GM12865 (cell line): ENCODE data around the gene PPP3CB.
"Not testable (repeated sequence)": the region's sequence is repeated elsewhere in the genome, so short reads cannot be mapped to it uniquely, and the experiment has no call there.

ENCODE experiments used
- DNase-seq: peaks from one replicate; pipeline ENCODE4 v3.0.0; 2010; ENCODE audit warnings: low read depth
- H3K4me3 ChIP-seq: 2 replicates; pipeline ENCODE4 v1.5.1; 2011; ENCODE audit warnings: mild to moderate bottlenecking, low read depth, low read length, control low read depth
- TF ChIP-seq, protein P1 (sequence below): IDR thresholded peaks from 2 replicates; pipeline ENCODE4 v1.5.1; 2011; ENCODE audit warnings: low read length, control low read depth, low read depth, inconsistent platforms; ENCODE audit not compliant: insufficient read depth; ENCODE audit errors: missing control alignments

PPP3CB gene

GRCh38 chr10:73399063-73399462 lies 96.8 kb downstream of the PPP3CB start:
- TF ChIP-seq, protein P1, sequence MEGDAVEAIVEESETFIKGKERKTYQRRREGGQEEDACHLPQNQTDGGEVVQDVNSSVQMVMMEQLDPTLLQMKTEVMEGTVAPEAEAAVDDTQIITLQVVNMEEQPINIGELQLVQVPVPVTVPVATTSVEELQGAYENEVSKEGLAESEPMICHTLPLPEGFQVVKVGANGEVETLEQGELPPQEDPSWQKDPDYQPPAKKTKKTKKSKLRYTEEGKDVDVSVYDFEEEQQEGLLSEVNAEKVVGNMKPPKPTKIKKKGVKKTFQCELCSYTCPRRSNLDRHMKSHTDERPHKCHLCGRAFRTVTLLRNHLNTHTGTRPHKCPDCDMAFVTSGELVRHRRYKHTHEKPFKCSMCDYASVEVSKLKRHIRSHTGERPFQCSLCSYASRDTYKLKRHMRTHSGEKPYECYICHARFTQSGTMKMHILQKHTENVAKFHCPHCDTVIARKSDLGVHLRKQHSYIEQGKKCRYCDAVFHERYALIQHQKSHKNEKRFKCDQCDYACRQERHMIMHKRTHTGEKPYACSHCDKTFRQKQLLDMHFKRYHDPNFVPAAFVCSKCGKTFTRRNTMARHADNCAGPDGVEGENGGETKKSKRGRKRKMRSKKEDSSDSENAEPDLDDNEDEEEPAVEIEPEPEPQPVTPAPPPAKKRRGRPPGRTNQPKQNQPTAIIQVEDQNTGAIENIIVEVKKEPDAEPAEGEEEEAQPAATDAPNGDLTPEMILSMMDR: no peak

DNA sequence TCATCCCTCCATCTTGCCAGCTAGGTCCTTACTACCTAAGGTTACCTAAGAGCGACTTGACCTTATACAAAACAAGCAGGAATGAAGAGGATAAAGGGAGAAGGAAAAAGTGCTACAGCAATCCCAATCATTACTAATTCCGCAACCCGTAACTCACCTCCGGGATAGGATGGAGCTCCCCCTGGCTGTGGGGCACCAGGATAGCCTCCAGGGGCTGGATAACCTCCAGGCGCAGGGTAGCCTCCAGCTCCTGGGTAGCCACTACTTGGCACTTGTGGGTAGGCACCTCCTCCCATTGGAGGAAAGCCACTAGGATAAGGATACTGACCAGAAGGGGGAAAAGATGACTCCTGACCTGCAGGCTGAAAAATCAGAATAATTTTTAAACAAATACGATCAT lies 97.8 kb downstream of the PPP3CB start:
- H3K4me3 ChIP-seq: no peak overlapping the region
- TF ChIP-seq, protein P1: no peak
- no peak for DNase-seq

More at GRCh38 chr10:73399063-73399462, 96.8 kb downstream of the PPP3CB start:
- H3K4me3 ChIP-seq: no peak overlapping the region
- DNase-seq: no peak

GRCh38 chr10:73394325-73394724 lies 101.5 kb downstream of the PPP3CB start:
- DNase-seq, H3K4me3 ChIP-seq: not testable (repeated sequence)

DNA sequence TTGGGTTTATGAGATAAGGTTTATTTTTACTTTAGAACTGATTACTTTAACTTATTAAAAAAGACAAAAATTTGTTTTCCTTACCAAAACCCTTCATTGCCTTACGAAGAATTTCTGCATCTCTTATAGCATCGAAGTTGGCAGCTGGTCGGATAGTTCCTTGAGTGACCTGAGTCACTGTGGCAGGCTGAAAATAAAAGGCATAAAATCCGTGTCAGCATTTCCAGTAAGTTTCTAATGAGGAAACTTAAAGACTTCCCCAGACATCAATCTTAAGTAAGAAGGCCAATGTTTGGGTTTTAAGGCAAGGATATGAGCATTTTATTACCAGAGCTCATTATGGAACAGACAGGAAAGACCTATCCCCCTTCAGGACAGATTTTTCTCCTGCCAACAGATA lies 107.6 kb downstream of the PPP3CB start:
- TF ChIP-seq, protein P1: no peak

GRCh38 chr10:73386583-73386982 lies 109.2 kb downstream of the PPP3CB start:
- TF ChIP-seq, protein P1: no peak
- no peak for DNase-seq
- H3K4me3 ChIP-seq: no peak overlapping the region

More for the DNA sequence above, 107.6 kb downstream of the PPP3CB start:
- no peak for DNase-seq
- no peak overlapping the region for H3K4me3 ChIP-seq
